ENCODE measurements around the gene ADGRE1. TPM values are rescaled to one million over a fixed set of nuclear protein-coding genes. Genes with fewer than 3 reads are reported as not detected.
A peak's percentile ranks its signal among the peaks of the same experiment; 100 is the strongest.

The ADGRE1 gene
- total and polyA plus RNA-seq, 2 of the 13 experiments (the other 11 are each of a cell fraction or from before 2014, with no cell fraction given), result not detected

GRCh38 chr19:6945733-6946132 is 58.4 kb downstream of the ADGRE1 start (continued):
- TF ChIP-seq ATF4 (CRISPR knock-in tag; IDR thresholded peaks at IDR 0.05) (no peak), MAZ (IDR thresholded peaks at IDR 0.05; ENCODE audit: borderline replicate concordance, low read depth, low read length) (no peak), MAZ (CRISPR knock-in tag; IDR thresholded peaks at IDR 0.05; ENCODE audit: low read depth) (no peak), ZNF563 (CRISPR knock-in tag; IDR thresholded peaks at IDR 0.05) (no peak), ZNF350 (CRISPR knock-in tag; IDR thresholded peaks at IDR 0.05; ENCODE audit: borderline replicate concordance, low read depth) (no peak), ZNF512 (CRISPR knock-in tag; IDR thresholded peaks at IDR 0.05) (no peak), EP300 (IDR thresholded peaks at IDR 0.05; ENCODE audit: low read depth in 2 of 2, low read length in 2 of 2) (no peak), EP300 (CRISPR knock-in tag; IDR thresholded peaks at IDR 0.05; ENCODE audit: borderline replicate concordance) (no peak)

GRCh38 chr19:6947745-6948144 is 60.4 kb downstream of the ADGRE1 start:
- no peak overlapping the region for H3K27ac ChIP-seq (ENCODE audit: extremely low read length, insufficient read depth, low read length)
- no peaks in the 10 kb centered on the region for H3K9me3 ChIP-seq (ENCODE audit: low read length)
- no peak overlapping the region for H3K4me3 ChIP-seq (replicated peaks in 1 of 3; ENCODE audit: insufficient read depth in 1 of 3, low read depth in 2 of 3, low read length in 3 of 3)
- POLR2A ChIA-PET, result no interaction called here
- 0 out of 5 replicates have a peak, but pooled peaks cover 0 to 3% of the 10 kb centered on the region in 2 experiments for H3K27me3 ChIP-seq (ENCODE audit: control insufficient read depth in 1 of 2, insufficient read depth in 2 of 2, low read length in 2 of 2)
- no peaks in the 10 kb centered on the region for H3K4me1 ChIP-seq (ENCODE audit: insufficient read depth, low read length)
- no peaks in the 10 kb centered on the region for H3K36me3 ChIP-seq (replicated peaks in 1 of 2; ENCODE audit: control insufficient read depth in 1 of 2, insufficient read depth in 2 of 2, low read length in 2 of 2)
- in situ Hi-C loops (cut with HindIII; ENCODE audit: extremely low pct_ligation_motif_present, low pct_unique_long_range_greater_than_20kb), result no loop called here
- no TSS peak for BruUV-seq (replicated peaks)
- 2% methylated on average over 5 of the region's 5 CpGs for WGBS (ENCODE audit: low lambda C conversion rate)
- DNase-seq (ENCODE audit: low spot score) (peak; percentile 3), FAIRE-seq (no peak), ATAC-seq (no peak)
- no peak overlapping the region for H3K9ac ChIP-seq (ENCODE audit: insufficient read depth, low read depth, low read length)
- no peak for TF ChIP-seq GABPA (IDR thresholded peaks at IDR 0.05; ENCODE audit: low read depth, low read length)
- peak; percentile 70 for TF ChIP-seq GABPA (CRISPR knock-in tag; IDR thresholded peaks at IDR 0.05; ENCODE audit: low read depth)
- TF ChIP-seq FOSL2 (CRISPR knock-in tag; IDR thresholded peaks at IDR 0.05), result peak; percentile 67
- TF ChIP-seq ZNF274 (CRISPR knock-in tag; IDR thresholded peaks at IDR 0.05), result no peak
- no peak for TF ChIP-seq KAT8 (CRISPR knock-in tag; IDR thresholded peaks at IDR 0.05)
- H3K79me2 ChIP-seq (ENCODE audit: insufficient read depth, low read length), result no peaks in the 10 kb centered on the region
- H2AFZ ChIP-seq (ENCODE audit: low read length), result no peak overlapping the region
- intact Hi-C loops (cut with micrococcal nuclease; ENCODE audit: unreplicated experiment), result no loop called here
- CTCF ChIA-PET (ENCODE audit: low intra/inter-chr PET ratio, low total read pairs), result no interaction called here
- no peaks in the 10 kb centered on the region for H4K20me1 ChIP-seq (ENCODE audit: insufficient read depth, low read length)
- no peak overlapping the region for H3K4me2 ChIP-seq (ENCODE audit: low read depth, low read length)

Data from HepG2 (cell line).